H1 (cell line): Measurements from ENCODE around the gene UVRAG. TPM values are rescaled to one million over a fixed set of nuclear protein-coding genes. Genes with fewer than 3 reads are reported as not detected.

Source experiments
- CTCF ChIA-PET: fragments of 300-600 bp; sonication (Branson Sonifier 250); formaldehyde crosslinking; loops from one replicate; lab custom pipeline; 2021; ENCODE audit not compliant: partially characterized antibody; lab: Charles Lee
- POLR2A ChIA-PET: fragments of 300-600 bp; sonication (Branson Sonifier 250); formaldehyde crosslinking; loops from one replicate; lab custom pipeline; 2021; ENCODE audit warnings: inconsistent platforms; ENCODE audit not compliant: partially characterized antibody; lab: Charles Lee
- DNase-seq, 2 experiments: peaks; one replicate each; pipeline versions ENCODE4 v3.0.0 to v3.0.0-alpha.2; 2010 to 2022; ENCODE audit warnings: low spot score in 2 of 2, low read depth in 1 of 2, mixed read lengths in 1 of 2
- FAIRE-seq: peaks from 2 replicates; lab custom pipeline; 2011; peaks lifted over from hg19 to GRCh38; lab: Jason Lieb, UNC
- H2AFZ ChIP-seq: 2 replicates; pipeline ENCODE4 v1.8.1; 2012; ENCODE audit warnings: low read length, inconsistent platforms
- H2AK5ac ChIP-seq: 2 replicates; pipeline ENCODE4 v1.6.1; 2013; ENCODE audit warnings: low read depth, low read length
- H2BK120ac ChIP-seq: replicated peaks from 2 replicates; pipeline ENCODE3; 2013; ENCODE audit warnings: low read depth, low read length, inconsistent platforms
- H2BK12ac ChIP-seq: 2 replicates; pipeline ENCODE4 v1.6.1; 2013; ENCODE audit warnings: low read depth, low read length
- H2BK15ac ChIP-seq: 2 replicates; pipeline ENCODE4 v1.6.1; 2013; ENCODE audit warnings: low read length
- H2BK20ac ChIP-seq: 2 replicates; pipeline ENCODE4 v1.6.1; 2013; ENCODE audit warnings: low read length
- H2BK5ac ChIP-seq: 2 replicates; pipeline ENCODE4 v1.6.1; 2013; ENCODE audit warnings: low read depth, low read length
- H3K14ac ChIP-seq: 2 replicates; pipeline ENCODE4 v1.6.1; 2013; ENCODE audit warnings: inconsistent platforms; ENCODE audit not compliant: insufficient read length
- H3K18ac ChIP-seq: 2 replicates; pipeline ENCODE4 v1.6.1; 2013; ENCODE audit warnings: low read length; ENCODE audit errors: extremely low read depth
- H3K23ac ChIP-seq: 2 replicates; pipeline ENCODE4 v1.6.1; 2013; ENCODE audit warnings: inconsistent platforms; ENCODE audit not compliant: insufficient read length
- H3K23me2 ChIP-seq: 2 replicates; pipeline ENCODE4 v1.6.1; 2013; ENCODE audit warnings: low read depth, low read length
- H3K27ac ChIP-seq: 2 replicates; pipeline ENCODE4 v1.6.1; 2011; ENCODE audit warnings: low read depth, low read length, inconsistent platforms
- H3K27me3 ChIP-seq, 4 experiments: replicated peaks in 1 of 4; 1 replicate in 1 of 4; 2 replicates in 3 of 4; pipeline versions ENCODE4 v1.6.1 to v1.8.1; 2011 to 2013; ENCODE audit warnings: low read length in 3 of 4, mild to moderate bottlenecking in 3 of 4, inconsistent platforms in 2 of 4, mixed read lengths in 2 of 4, moderate library complexity in 1 of 4; ENCODE audit not compliant: control insufficient read depth in 3 of 4, insufficient read depth in 3 of 4; ENCODE audit errors: extremely low read depth in 1 of 4
- H3K36me3 ChIP-seq, 4 experiments: 2 replicates each; pipeline versions ENCODE4 v1.6.1 to v1.8.1; 2011 to 2013; ENCODE audit warnings: mild to moderate bottlenecking in 4 of 4, low read length in 3 of 4, moderate library complexity in 2 of 4, control low read depth in 1 of 4, inconsistent platforms in 1 of 4; ENCODE audit not compliant: insufficient read depth in 4 of 4, control insufficient read depth in 2 of 4
- H3K4ac ChIP-seq: replicated peaks from 2 replicates; pipeline ENCODE3; 2013; ENCODE audit warnings: low read length, low read depth, mixed read lengths, inconsistent platforms; ENCODE audit not compliant: insufficient read length
- H3K4me1 ChIP-seq, 4 experiments: replicated peaks in 1 of 4; 1 replicate in 1 of 4; 2 replicates in 3 of 4; pipeline versions ENCODE4 v1.6.1 to v1.8.1; 2011 to 2013; ENCODE audit warnings: low read length in 3 of 4, inconsistent platforms in 2 of 4, mixed read lengths in 1 of 4; ENCODE audit not compliant: insufficient read depth in 4 of 4, control insufficient read depth in 3 of 4
- H3K4me2 ChIP-seq, 2 experiments: 2 replicates each; pipeline versions ENCODE4 v1.6.1 to v1.8.1; 2011 to 2013; ENCODE audit warnings: low read depth in 2 of 2, low read length in 2 of 2, control low read depth in 1 of 2, inconsistent platforms in 1 of 2, mild to moderate bottlenecking in 1 of 2; ENCODE audit not compliant: insufficient read depth in 1 of 2
- H3K4me3 ChIP-seq, 4 experiments: fragments of 200-600, 300-600 bp in 1 of 4; sonication (generic), shearing (Covaris generic), sonication (Bioruptor Twin) in 1 of 4; 2 replicates each; pipeline versions ENCODE4 v1.5.1 to v1.8.1; 2011 to 2016; ENCODE audit warnings: low read length in 4 of 4, low read depth in 3 of 4, control low read depth in 2 of 4, inconsistent platforms in 2 of 4, mild to moderate bottlenecking in 2 of 4, mixed read lengths in 1 of 4, moderate library complexity in 1 of 4; ENCODE audit not compliant: insufficient read depth in 2 of 4; ENCODE audit errors: extremely low read depth in 1 of 4
- H3K56ac ChIP-seq: replicated peaks from 2 replicates; pipeline ENCODE3; 2013; ENCODE audit warnings: low read depth, mild to moderate bottlenecking, mixed read lengths, low read length, inconsistent platforms; ENCODE audit not compliant: insufficient read length
- H3K79me1 ChIP-seq: 2 replicates; pipeline ENCODE4 v1.6.1; 2013; ENCODE audit warnings: low read depth, low read length, control low read depth
- H3K79me2 ChIP-seq, 2 experiments: 2 replicates each; pipeline versions ENCODE4 v1.6.1 to v1.8.1; 2012 to 2013; ENCODE audit warnings: low read length in 2 of 2, mild to moderate bottlenecking in 2 of 2, inconsistent platforms in 1 of 2; ENCODE audit not compliant: insufficient read depth in 2 of 2, control insufficient read depth in 1 of 2
- H3K9ac ChIP-seq, 4 experiments: replicated peaks in 1 of 4; 1 replicate in 1 of 4; 2 replicates in 3 of 4; pipeline versions ENCODE4 v1.6.1 to v1.8.1; 2011 to 2013; ENCODE audit warnings: low read depth in 3 of 4, low read length in 3 of 4, control low read depth in 2 of 4, mild to moderate bottlenecking in 2 of 4, moderate library complexity in 2 of 4, inconsistent platforms in 1 of 4; ENCODE audit errors: extremely low read depth in 1 of 4
- H3K9me3 ChIP-seq, 2 experiments: 2 replicates each; pipeline versions ENCODE4 v1.6.1 to v1.8.1; 2012 to 2013; ENCODE audit warnings: mild to moderate bottlenecking in 2 of 2, moderate library complexity in 2 of 2, control low read depth in 1 of 2, inconsistent platforms in 1 of 2, low read depth in 1 of 2, low read length in 1 of 2, mixed read lengths in 1 of 2; ENCODE audit not compliant: insufficient read depth in 2 of 2
- H4K20me1 ChIP-seq, 2 experiments: replicated peaks in 1 of 2; 2 replicates each; pipeline versions ENCODE3 to v1.8.1; 2011 to 2013; ENCODE audit warnings: inconsistent platforms in 2 of 2, low read length in 2 of 2, mild to moderate bottlenecking in 1 of 2; ENCODE audit not compliant: insufficient read depth in 2 of 2, control insufficient read depth in 1 of 2
- H4K5ac ChIP-seq: 2 replicates; pipeline ENCODE4 v1.6.1; 2013; ENCODE audit warnings: low read length, low read depth, mixed read lengths, inconsistent platforms; ENCODE audit not compliant: insufficient read length
- H4K8ac ChIP-seq: 2 replicates; pipeline ENCODE4 v1.8.0; 2013; ENCODE audit warnings: mild to moderate bottlenecking, moderate library complexity, low read length, inconsistent platforms; ENCODE audit not compliant: insufficient read depth; ENCODE audit errors: extremely low read depth
- H4K91ac ChIP-seq: replicated peaks from 2 replicates; pipeline ENCODE3; 2013; ENCODE audit warnings: low read length, mixed read lengths, inconsistent platforms; ENCODE audit not compliant: insufficient read length
- CTCF ChIP-seq, 3 experiments: IDR thresholded peaks; 1 replicate in 2 of 3; 2 replicates in 1 of 3; pipeline versions ENCODE4 v1.5.1 to v1.6.1; 2011; ENCODE audit warnings: low read length in 3 of 3, mild to moderate bottlenecking in 3 of 3, inconsistent platforms in 2 of 3, low read depth in 1 of 3, moderate library complexity in 1 of 3; ENCODE audit not compliant: insufficient read depth in 1 of 3; ENCODE audit errors: control extremely low read depth in 1 of 3
- GABPA ChIP-seq: IDR thresholded peaks from 2 replicates; pipeline ENCODE4 v1.6.1; 2011; ENCODE audit warnings: mild to moderate bottlenecking, low read length, moderate library complexity, borderline replicate concordance; ENCODE audit not compliant: insufficient read depth
- KDM5A ChIP-seq: fragments of 200-600 bp; IDR thresholded peaks from 2 replicates; pipeline ENCODE4 v1.7.1; 2012; ENCODE audit warnings: mild to moderate bottlenecking, low read length, inconsistent platforms, mixed read lengths
- POLR2A ChIP-seq, 2 experiments: IDR thresholded peaks; 1 replicate in 1 of 2; 2 replicates in 1 of 2; pipeline ENCODE4 v1.6.1; 2011; ENCODE audit warnings: low read depth in 2 of 2, low read length in 2 of 2, mild to moderate bottlenecking in 2 of 2; ENCODE audit errors: control extremely low read depth in 1 of 2
- RAD21 ChIP-seq, 2 experiments: IDR thresholded peaks in 1 of 2; conservative IDR thresholded peaks in 1 of 2; 2 replicates each; pipeline ENCODE4 v1.6.1; 2011; ENCODE audit warnings: low read depth in 2 of 2, low read length in 2 of 2, improper control_type of control experiment in 1 of 2, inconsistent platforms in 1 of 2, mild to moderate bottlenecking in 1 of 2, moderate library complexity in 1 of 2
- YY1 ChIP-seq: IDR thresholded peaks from 2 replicates; pipeline ENCODE4 v1.6.1; 2011; ENCODE audit warnings: low read depth, mild to moderate bottlenecking, low read length
- ZNF274 ChIP-seq: IDR thresholded peaks from 2 replicates; pipeline ENCODE4 v1.7.0; 2012; ENCODE audit warnings: low read length, borderline replicate concordance; ENCODE audit errors: extremely low read depth
- WGBS, 2 experiments: shearing (Covaris generic) in 1 of 2; methylation state at CpG; one replicate each; pipeline versions ENCODE4 v1.1.6 to v1.1.7; 2013 to 2015; ENCODE audit warnings: low lambda C conversion rate in 2 of 2, mixed read lengths in 2 of 2, inconsistent platforms in 1 of 2, low coverage in 1 of 2, missing lambda C conversion rate in 1 of 2; ENCODE audit not compliant: insufficient replicate concordance in 2 of 2, insufficient coverage in 1 of 2, insufficient read length in 1 of 2; ENCODE audit errors: extremely low coverage in 1 of 2, missing lambda C conversion rate in 1 of 2; 5-methylcytosine and 5-hydroxymethylcytosine counted together
- polyA plus RNA-seq, 7 experiments: library from polyadenylated mRNA; depleted of rRNA in 3 of 7; stranded (reverse) in 5 of 7; unstranded in 2 of 7; fragments of >200 nt in 5 of 7; fragments of 200-250 nt in 2 of 7; gene quantifications; 1 replicate in 5 of 7; 2 replicates in 1 of 7; 4 replicates in 1 of 7; pipeline versions ENCODE4 v1.2.1 to v1.2.3, GENCODE V29; 2011 to 2013; ENCODE audit warnings: missing spikeins in 2 of 7, mixed read lengths in 2 of 7
- total RNA-seq: library from RNA; stranded (reverse); fragmentation: NEBNext Ultra II Directional; extraction: Animal tissue kit (Norgen Biotek cat#: 25700); gene quantifications from 2 replicates; pipeline ENCODE4 v1.2.1, GENCODE V29; 2021

UVRAG gene
- total and polyA plus RNA-seq, 2 of the 8 experiments (the other 6 are each of a cell fraction or from before 2014, with no cell fraction given) = 5.5 to 14.7 TPM

- Histone ChIP-seq H4K5ac (no peak overlapping the region), H2AK5ac (no peak overlapping the region), H3K4ac (no peak overlapping the region), H3K4me1 (no peaks in the 10 kb centered on the region), H3K14ac (no peak overlapping the region), H2BK5ac (no peak overlapping the region), H3K27ac (no peak overlapping the region), H3K79me1 (no peaks in the 10 kb centered on the region), H3K79me2 (no peaks in the 10 kb centered on the region), H3K9ac (no peak overlapping the region), H2BK120ac (no peak overlapping the region), H3K27me3 (no peaks in the 10 kb centered on the region), H2BK12ac (no peak overlapping the region), H3K18ac (no peak overlapping the region), H3K36me3 (no peaks in the 10 kb centered on the region; a peak in 1 of 8 replicates), H4K20me1 (no peaks in the 10 kb centered on the region), H4K8ac (no peak overlapping the region), H3K4me3 (no peak overlapping the region), H2AFZ (no peak overlapping the region), H4K91ac (no peak overlapping the region), H2BK15ac (no peak overlapping the region), H2BK20ac (no peak overlapping the region), H3K56ac (no peak overlapping the region), H3K4me2 (no peak overlapping the region), H3K23me2 (no peaks in the 10 kb centered on the region), H3K9me3 (peaks cover 0 to 2% of the 10 kb centered on the region in 2 experiments; a peak in 1 of 4 replicates), H3K23ac (no peak overlapping the region)
- TF ChIP-seq RAD21 (IDR thresholded peaks at IDR 0.05 in 1 of 2, conservative IDR thresholded peaks at IDR 0.05 in 1 of 2; ENCODE audit: low read depth in 2 of 2, low read length in 2 of 2) (peak; percentile 27 to 38; a peak in 3 of 4 replicates), KDM5A (no peak), ZNF274 (no peak), POLR2A (IDR thresholded peaks at IDR 0.05; ENCODE audit: control extremely low read depth in 1 of 2, low read depth in 2 of 2, low read length in 2 of 2) (no peak), GABPA (no peak), YY1 (no peak), CTCF (IDR thresholded peaks at IDR 0.05; ENCODE audit: control extremely low read depth in 1 of 3, insufficient read depth in 1 of 3, low read depth in 1 of 3, low read length in 3 of 3) (peak in 1 of 3 experiments; percentile 47; a peak in 1 of 4 replicates)
- no peak for FAIRE-seq
- no peak for DNase-seq
- 95% methylated on average over 3 of the region's 3 CpGs; no CpG with 5 or more reads in 1 of the 2 experiments for WGBS, 2 experiments
- CTCF ChIA-PET = interaction anchor here (1.0 to 1.2 kb wide), 2 partner anchors 11 to 13 kb away, joined by 3 to 5 read pairs; no protein-coding TSS in a partner anchor
- POLR2A ChIA-PET = interaction anchor here (0.6 kb wide), 1 partner anchor 421 kb away, joined by 3 read pairs; no protein-coding TSS in a partner anchor
These were observed 226.2 kb downstream of the UVRAG start for GRCh38 chr11:76041208-76041607.
